Tibial nerve (tissue), 4 donors: ENCODE data around the gene GRXCR1. TPM values are rescaled to one million over a fixed set of nuclear protein-coding genes. Genes with fewer than 3 reads are reported as not detected.

Experiments
- DNase-seq, 2 donors: peaks; one replicate each; pipeline ENCODE4 v3.0.0-alpha.2; 2019; ENCODE audit warnings: low spot score in 2 of 2
- H3K27ac ChIP-seq, 4 donors: fragments of 200-600 bp; sonication (generic) in 3 of 4; one replicate each; pipeline ENCODE4 v1.5.1; 2017 to 2019; ENCODE audit warnings: mild to moderate bottlenecking in 1 of 4
- H3K27me3 ChIP-seq, 2 donors: fragments of 200-600 bp; sonication (generic) in 1 of 2; one replicate each; pipeline versions ENCODE4 v1.5.1 to v1.6.0; 2017 to 2019
- H3K36me3 ChIP-seq, 3 donors: fragments of 200-600 bp; sonication (generic); one replicate each; pipeline ENCODE4 v1.5.1; 2018 to 2019
- H3K4me1 ChIP-seq, 4 donors: fragments of 200-600 bp; sonication (generic) in 3 of 4; one replicate each; pipeline ENCODE4 v1.5.1; 2017 to 2019
- H3K4me3 ChIP-seq, 4 donors: fragments of 200-600 bp; sonication (generic) in 3 of 4; one replicate each; pipeline ENCODE4 v1.5.1; 2017 to 2019; ENCODE audit warnings: mild to moderate bottlenecking in 1 of 4, moderate library complexity in 1 of 4
- H3K9me3 ChIP-seq, 4 donors: fragments of 200-600 bp; sonication (generic) in 3 of 4; one replicate each; pipeline ENCODE4 v1.5.1; 2017 to 2019
- CTCF ChIP-seq, 5 experiments: fragments of 200-600 bp in 3 of 5; fragments of 450-650 bp in 2 of 5; sonication (generic) in 3 of 5; IDR thresholded peaks; one replicate each; pipeline ENCODE4 v1.5.1; 2016 to 2019; ENCODE audit warnings: antibody characterized with exemption in 5 of 5, mild to moderate bottlenecking in 3 of 5, moderate library complexity in 2 of 5
- EP300 ChIP-seq, 2 donors: sonication (generic); formaldehyde crosslinking; IDR thresholded peaks; one replicate each; pipeline ENCODE4 v1.6.1; 2017; ENCODE audit warnings: antibody characterized with exemption in 2 of 2, mild to moderate bottlenecking in 1 of 2
- POLR2A ChIP-seq, 2 donors: fragments of 450-650 bp; IDR thresholded peaks; one replicate each; pipeline ENCODE4 v1.6.1; 2017; ENCODE audit warnings: antibody characterized with exemption in 2 of 2, mild to moderate bottlenecking in 2 of 2, moderate library complexity in 2 of 2
- WGBS, 2 donors: methylation state at CpG; one replicate each; pipeline ENCODE4 v1.1.5; 2018; 5-methylcytosine and 5-hydroxymethylcytosine counted together
- total RNA-seq, 4 donors: library from RNA; depleted of rRNA; stranded (reverse); fragments of >200 nt; gene quantifications; one replicate each; pipeline ENCODE4 v1.1.0, GENCODE V29; 2016

Gene GRXCR1
- total RNA-seq, 4 donors from 2014 or later = not detected

GRCh38 chr4:42906891-42907759, 14.6 kb downstream of the GRXCR1 start:
- Histone ChIP-seq H3K4me3 (no peak overlapping the region), H3K27me3 (no peaks in the 10 kb centered on the region), H3K9me3 (no peaks in the 10 kb centered on the region), H3K4me1 (no peaks in the 10 kb centered on the region), H3K36me3 (no peaks in the 10 kb centered on the region), H3K27ac (no peak overlapping the region)
- TF ChIP-seq POLR2A (IDR thresholded peaks at IDR 0.05) = no peak
- TF ChIP-seq EP300 (IDR thresholded peaks at IDR 0.05) = no peak
- TF ChIP-seq CTCF (IDR thresholded peaks at IDR 0.05) = no peak
- no peak for DNase-seq
- WGBS, 2 donors = 61 to 69% methylated on average over 6 of the region's 6 CpGs

GRCh38 chr4:42910459-42910858, 17.9 kb downstream of the GRXCR1 start:
- H3K9me3 ChIP-seq = no peaks in the 10 kb centered on the region
- DNase-seq = no peak
- TF ChIP-seq EP300 (IDR thresholded peaks at IDR 0.05) (no peak), CTCF (IDR thresholded peaks at IDR 0.05) (no peak), POLR2A (IDR thresholded peaks at IDR 0.05) (no peak)
- WGBS, 2 donors = 54 to 61% methylated on average over 5 of the region's 5 CpGs
- no peaks in the 10 kb centered on the region for H3K4me1 ChIP-seq
- H3K27me3 ChIP-seq = no peaks in the 10 kb centered on the region
- no peaks in the 10 kb centered on the region for H3K36me3 ChIP-seq
- no peak overlapping the region for H3K27ac ChIP-seq
- H3K4me3 ChIP-seq = no peak overlapping the region

GRCh38 chr4:42914937-42915336, 22.4 kb downstream of the GRXCR1 start:
- H3K9me3 ChIP-seq = no peaks in the 10 kb centered on the region
- 84 to 93% methylated on average over 4 of the region's 4 CpGs for WGBS, 2 donors

GRCh38 chr4:42915484-42915883, 23.0 kb downstream of the GRXCR1 start:
- WGBS, 2 donors = 29 to 55% methylated on average over 1 of the region's 1 CpG

More at GRCh38 chr4:42914937-42915336, 22.4 kb downstream of the GRXCR1 start:
- TF ChIP-seq POLR2A (IDR thresholded peaks at IDR 0.05) (no peak), CTCF (IDR thresholded peaks at IDR 0.05) (no peak), EP300 (IDR thresholded peaks at IDR 0.05) (no peak)
- Histone ChIP-seq H3K27me3 (no peaks in the 10 kb centered on the region), H3K27ac (no peak overlapping the region), H3K4me3 (no peak overlapping the region), H3K4me1 (no peaks in the 10 kb centered on the region), H3K36me3 (no peaks in the 10 kb centered on the region)
- no peak for DNase-seq

More at GRCh38 chr4:42915484-42915883, 23.0 kb downstream of the GRXCR1 start:
- no peak overlapping the region for H3K4me3 ChIP-seq
- no peak for DNase-seq
- no peaks in the 10 kb centered on the region for H3K27me3 ChIP-seq
- no peak overlapping the region for H3K27ac ChIP-seq
- TF ChIP-seq POLR2A (IDR thresholded peaks at IDR 0.05) = no peak
- no peak for TF ChIP-seq CTCF (IDR thresholded peaks at IDR 0.05)
- no peak for TF ChIP-seq EP300 (IDR thresholded peaks at IDR 0.05)
- H3K36me3 ChIP-seq = no peaks in the 10 kb centered on the region
- no peaks in the 10 kb centered on the region for H3K4me1 ChIP-seq
- no peaks in the 10 kb centered on the region for H3K9me3 ChIP-seq
